ENCODE measurements around the gene NDUFS2. TPM values are rescaled to one million over a fixed set of nuclear protein-coding genes. Genes with fewer than 3 reads are reported as not detected.

Gene NDUFS2
- total and polyA plus RNA-seq, 2 of the 8 experiments (the other 6 are each of a cell fraction or from before 2014, with no cell fraction given) = 95.1 to 113 TPM

DNA sequence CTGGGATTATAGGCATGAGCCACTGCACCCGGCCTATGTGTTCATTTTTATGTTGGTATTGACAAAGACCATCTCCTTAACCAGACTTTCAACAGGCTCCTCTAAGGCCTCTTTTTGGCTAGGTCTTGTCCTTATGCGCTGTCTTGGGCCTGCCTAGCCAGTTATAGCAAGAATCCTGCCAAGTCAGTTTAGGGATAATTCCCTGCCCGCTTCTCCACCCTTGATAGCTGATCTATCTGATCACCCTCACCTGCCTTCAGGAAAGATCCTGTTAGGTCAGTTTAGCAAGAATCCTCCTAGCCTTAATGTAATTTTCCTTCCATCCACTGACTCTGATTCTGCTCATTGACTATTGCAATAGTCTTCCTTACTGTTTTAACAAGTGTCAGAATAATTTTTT lies 22.5 kb upstream of the NDUFS2 start:
- Histone ChIP-seq H3K4me2 (ENCODE audit: insufficient read depth in 1 of 2, low read depth in 2 of 2, low read length in 2 of 2) (no peak overlapping the region), H4K91ac (replicated peaks; ENCODE audit: insufficient read length, low read length) (no peak overlapping the region), H3K27ac (ENCODE audit: low read depth, low read length) (no peak overlapping the region), H3K18ac (ENCODE audit: extremely low read depth, low read length) (no peak overlapping the region), H3K4me1 (replicated peaks in 1 of 4; ENCODE audit: control insufficient read depth in 3 of 4, insufficient read depth in 4 of 4, low read length in 3 of 4) (peaks cover 0 to 13% (median under 1%) of the 10 kb centered on the region in 4 experiments; a peak in 3 of 7 replicates), H2BK20ac (ENCODE audit: low read length) (no peak overlapping the region), H4K20me1 (replicated peaks in 1 of 2; ENCODE audit: control insufficient read depth in 1 of 2, insufficient read depth in 2 of 2, low read length in 2 of 2) (peaks cover 0 to 4% of the 10 kb centered on the region in 2 experiments), H3K36me3 (ENCODE audit: control insufficient read depth in 2 of 4, insufficient read depth in 4 of 4, low read length in 3 of 4) (peaks cover 0 to 9% (median 2%) of the 10 kb centered on the region in 4 experiments; a peak in 4 of 8 replicates), H2BK12ac (ENCODE audit: low read depth, low read length) (no peak overlapping the region), H2BK15ac (ENCODE audit: low read length) (no peak overlapping the region), H3K23ac (ENCODE audit: insufficient read length) (no peak overlapping the region), H3K56ac (replicated peaks; ENCODE audit: insufficient read length, low read depth, low read length) (no peak overlapping the region), H3K4ac (replicated peaks; ENCODE audit: insufficient read length, low read depth, low read length) (no peak overlapping the region), H2AK5ac (ENCODE audit: low read depth, low read length) (no peak overlapping the region), H2BK5ac (ENCODE audit: low read depth, low read length) (no peak overlapping the region), H3K79me1 (ENCODE audit: low read depth, low read length) (peaks cover 4% of the 10 kb centered on the region), H4K5ac (ENCODE audit: insufficient read length, low read depth, low read length) (no peak overlapping the region), H3K9ac (replicated peaks in 1 of 4; ENCODE audit: extremely low read depth in 1 of 4, low read depth in 3 of 4, low read length in 3 of 4) (no peak overlapping the region), H3K79me2 (ENCODE audit: control insufficient read depth in 1 of 2, insufficient read depth in 2 of 2, low read length in 2 of 2) (peaks cover 0 to 4% of the 10 kb centered on the region in 2 experiments; a peak in 1 of 4 replicates), H3K23me2 (ENCODE audit: low read depth, low read length) (peaks cover 2% of the 10 kb centered on the region; the same call in 1 of the 2 replicates), H4K8ac (ENCODE audit: extremely low read depth, insufficient read depth, low read length) (no peak overlapping the region), H3K9me3 (ENCODE audit: insufficient read depth in 2 of 2, low read depth in 1 of 2, low read length in 1 of 2) (no peaks in the 10 kb centered on the region), H3K27me3 (replicated peaks in 1 of 4; ENCODE audit: control insufficient read depth in 3 of 4, extremely low read depth in 1 of 4, insufficient read depth in 3 of 4, low read length in 3 of 4) (no peaks in the 10 kb centered on the region), H3K14ac (ENCODE audit: insufficient read length) (no peak overlapping the region), H2AFZ (ENCODE audit: low read length) (no peak overlapping the region), H2BK120ac (replicated peaks; ENCODE audit: low read depth, low read length) (no peak overlapping the region), H3K4me3 (ENCODE audit: extremely low read depth in 1 of 4, insufficient read depth in 2 of 4, low read depth in 3 of 4, low read length in 4 of 4) (no peak overlapping the region)
- POLR2A ChIA-PET (ENCODE audit: partially characterized antibody) = interaction anchor here (0.6 to 1.6 kb wide), 5 partner anchors 17 to 233 kb away, joined by 3 to 5 read pairs (median 4); partner anchors contain the start of gene NDUFS2
- FAIRE-seq (no peak), DNase-seq (ENCODE audit: low read depth in 1 of 2, low spot score in 2 of 2) (no peak)
- WGBS, 2 experiments (ENCODE audit: extremely low coverage in 1 of 2, insufficient coverage in 1 of 2, insufficient read length in 1 of 2, insufficient replicate concordance in 2 of 2, low coverage in 1 of 2, low lambda C conversion rate in 2 of 2, missing lambda C conversion rate in 1 of 2) = 100% methylated on average over 3 of the region's 3 CpGs; no CpG with 5 or more reads in 1 of the 2 experiments
- CTCF ChIA-PET (ENCODE audit: partially characterized antibody) = interaction anchor here (1.0 to 5.5 kb wide), 7 partner anchors 9 to 202 kb away, joined by 3 to 37 read pairs (median 4); partner anchors contain the start of genes ADAMTS4 and PPOX
- TF ChIP-seq HDAC6 (IDR thresholded peaks at IDR 0.05; ENCODE audit: low read depth, low read length) (no peak), JUN (IDR thresholded peaks at IDR 0.05; ENCODE audit: low read depth, low read length) (no peak), ZNF274 (IDR thresholded peaks at IDR 0.05; ENCODE audit: borderline replicate concordance, extremely low read depth, low read length) (no peak), KDM1A (IDR thresholded peaks at IDR 0.05; ENCODE audit: borderline replicate concordance, low read length) (no peak), TAF1 (IDR thresholded peaks at IDR 0.05; ENCODE audit: low read depth, low read length) (no peak), TBP (IDR thresholded peaks at IDR 0.05; ENCODE audit: low read depth, low read length) (no peak), POLR2A (IDR thresholded peaks at IDR 0.05; ENCODE audit: control extremely low read depth in 1 of 2, low read depth in 2 of 2, low read length in 2 of 2) (no peak), BCL11A (IDR thresholded peaks at IDR 0.05; ENCODE audit: low read depth in 2 of 2, low read length in 2 of 2) (no peak), HDAC2 (IDR thresholded peaks at IDR 0.05; ENCODE audit: borderline replicate concordance in 1 of 2, low read depth in 2 of 2, low read length in 2 of 2) (no peak), POLR2AphosphoS5 (IDR thresholded peaks at IDR 0.05; ENCODE audit: low read depth, low read length) (no peak), EP300 (IDR thresholded peaks at IDR 0.05; ENCODE audit: borderline replicate concordance in 1 of 2, low read depth in 2 of 2, low read length in 2 of 2) (no peak), TCF12 (IDR thresholded peaks at IDR 0.05; ENCODE audit: low read depth, low read length) (no peak), CBX5 (IDR thresholded peaks at IDR 0.05; ENCODE audit: low read depth, low read length) (no peak)
- TF ChIP-seq, protein P1, sequence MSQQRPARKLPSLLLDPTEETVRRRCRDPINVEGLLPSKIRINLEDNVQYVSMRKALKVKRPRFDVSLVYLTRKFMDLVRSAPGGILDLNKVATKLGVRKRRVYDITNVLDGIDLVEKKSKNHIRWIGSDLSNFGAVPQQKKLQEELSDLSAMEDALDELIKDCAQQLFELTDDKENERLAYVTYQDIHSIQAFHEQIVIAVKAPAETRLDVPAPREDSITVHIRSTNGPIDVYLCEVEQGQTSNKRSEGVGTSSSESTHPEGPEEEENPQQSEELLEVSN (IDR thresholded peaks at IDR 0.05) = no peak

All from H1 (cell line).